CD14-positive monocyte (primary cell): Measurements from ENCODE around the gene ZSWIM3. TPM values are rescaled to one million over a fixed set of nuclear protein-coding genes. Genes with fewer than 3 reads are reported as not detected.

Experiments
- DNase-seq, 3 donors: peaks; one replicate each; pipeline ENCODE4 v3.0.0-alpha.2; 2011 to 2022
- H2AFZ ChIP-seq: 2 replicates; pipeline ENCODE4 v1.6.0; 2012; ENCODE audit warnings: mild to moderate bottlenecking, low read depth, low read length, inconsistent platforms; ENCODE audit not compliant: insufficient read depth, poor library complexity, severe bottlenecking
- H3K27ac ChIP-seq, 2 donors: 1 replicate in 1 of 2; 2 replicates in 1 of 2; pipeline ENCODE4 v1.5.1; 2012 to 2013; ENCODE audit warnings: low read length in 2 of 2, control low read depth in 1 of 2, inconsistent platforms in 1 of 2, low read depth in 1 of 2, mild to moderate bottlenecking in 1 of 2
- H3K27me3 ChIP-seq, 2 donors: one replicate each; pipeline versions ENCODE4 v1.6.0 to v1.6.1; 2011 to 2013; ENCODE audit warnings: low read length in 2 of 2; ENCODE audit not compliant: control insufficient read depth in 2 of 2, insufficient read depth in 2 of 2
- H3K36me3 ChIP-seq, 2 donors: replicated peaks in 1 of 2; 1 replicate in 1 of 2; 2 replicates in 1 of 2; pipeline versions ENCODE4 v1.5.1 to v1.6.1; 2012 to 2013; ENCODE audit warnings: low read length in 2 of 2, control low read depth in 1 of 2, inconsistent platforms in 1 of 2, mild to moderate bottlenecking in 1 of 2; ENCODE audit not compliant: insufficient read depth in 2 of 2, control insufficient read depth in 1 of 2
- H3K4me1 ChIP-seq, 2 donors: 1 replicate in 1 of 2; 2 replicates in 1 of 2; pipeline versions ENCODE4 v1.5.1 to v1.6.1; 2012 to 2013; ENCODE audit warnings: low read length in 2 of 2, control low read depth in 1 of 2, inconsistent platforms in 1 of 2, mild to moderate bottlenecking in 1 of 2, moderate library complexity in 1 of 2; ENCODE audit not compliant: insufficient read depth in 2 of 2, control insufficient read depth in 1 of 2
- H3K4me2 ChIP-seq: replicated peaks from 2 replicates; pipeline ENCODE3; 2012; ENCODE audit warnings: low read length, moderate library complexity, mild to moderate bottlenecking; ENCODE audit not compliant: poor library complexity, severe bottlenecking; ENCODE audit errors: extremely low read depth
- H3K4me3 ChIP-seq, 3 experiments: fragments of 200-600 bp in 1 of 3; sonication (generic) in 1 of 3; replicated peaks in 1 of 3; 1 replicate in 2 of 3; 2 replicates in 1 of 3; pipeline ENCODE4 v1.5.1; 2011 to 2013; ENCODE audit warnings: low read length in 3 of 3, mild to moderate bottlenecking in 3 of 3, control low read depth in 2 of 3, low read depth in 2 of 3, inconsistent platforms in 1 of 3, moderate library complexity in 1 of 3
- H3K79me2 ChIP-seq: 2 replicates; pipeline ENCODE4 v1.6.0; 2012; ENCODE audit warnings: mild to moderate bottlenecking, control low read depth, inconsistent platforms, low read length, moderate library complexity; ENCODE audit not compliant: insufficient read depth
- H3K9ac ChIP-seq: 2 replicates; pipeline ENCODE4 v1.6.0; 2017; ENCODE audit warnings: low read length, mild to moderate bottlenecking; ENCODE audit not compliant: insufficient read depth, poor library complexity, severe bottlenecking
- H3K9me3 ChIP-seq, 2 donors: replicated peaks in 1 of 2; 1 replicate in 1 of 2; 2 replicates in 1 of 2; pipeline versions ENCODE4 v1.5.1 to v1.6.1; 2012 to 2013; ENCODE audit warnings: low read length in 2 of 2, control low read depth in 1 of 2; ENCODE audit not compliant: control insufficient read depth in 1 of 2, insufficient read depth in 1 of 2
- H4K20me1 ChIP-seq: 2 replicates; pipeline ENCODE4 v1.6.0; 2012; ENCODE audit warnings: mild to moderate bottlenecking, low read length, control low read depth, moderate library complexity; ENCODE audit not compliant: insufficient read depth
- H3K27ac Mint-ChIP-seq, 7 donors: one replicate each; pipeline ENCODE4 v1.8.0; 2020; ENCODE audit warnings: mild to moderate bottlenecking in 7 of 7, mixed read lengths in 7 of 7, moderate library complexity in 6 of 7, inconsistent platforms in 2 of 7
- H3K27me3 Mint-ChIP-seq, 3 donors: one replicate each; pipeline ENCODE4 v1.8.0; 2021 to 2022; ENCODE audit warnings: low read depth in 3 of 3, mild to moderate bottlenecking in 3 of 3, mixed read lengths in 3 of 3, moderate library complexity in 3 of 3, inconsistent platforms in 1 of 3
- H3K36me3 Mint-ChIP-seq, 2 donors: one replicate each; pipeline ENCODE4 v1.8.0; 2020; ENCODE audit warnings: mixed read lengths in 2 of 2, inconsistent platforms in 1 of 2, mild to moderate bottlenecking in 1 of 2
- H3K4me1 Mint-ChIP-seq: one replicate; pipeline ENCODE4 v1.8.0; 2020; ENCODE audit warnings: mild to moderate bottlenecking, mixed read lengths
- H3K4me3 Mint-ChIP-seq, 2 donors: one replicate each; pipeline ENCODE4 v1.8.0; 2020; ENCODE audit warnings: mild to moderate bottlenecking in 2 of 2, mixed read lengths in 2 of 2, moderate library complexity in 1 of 2
- H3K9me3 Mint-ChIP-seq, 7 donors: one replicate each; pipeline ENCODE4 v1.8.0; 2020 to 2022; ENCODE audit warnings: mixed read lengths in 7 of 7, mild to moderate bottlenecking in 6 of 7, moderate library complexity in 6 of 7, inconsistent platforms in 2 of 7
- WGBS: methylation state at CpG from one replicate; pipeline ENCODE4 v1.1.5; 2013; ENCODE audit warnings: missing lambda C conversion rate; ENCODE audit not compliant: insufficient coverage; 5-methylcytosine and 5-hydroxymethylcytosine counted together
- intact Hi-C, 2 donors: fragments of 100-400 bp; cut with micrococcal nuclease; formaldehyde crosslinking; loops; one replicate each; pipeline versions ENCODE4 v1.15.0 to v1.15.1; 2023
- polyA plus RNA-seq, 3 donors: library from polyadenylated mRNA; depleted of rRNA in 1 of 3; unstranded in 2 of 3; stranded (reverse) in 1 of 3; fragments of 300-500 nt in 2 of 3; fragments of >200 nt in 1 of 3; fragmentation: Illumina TruSeq in 2 of 3; gene quantifications; 1 replicate in 2 of 3; 2 replicates in 1 of 3; pipeline ENCODE4 v1.2.3, GENCODE V29; 2012 to 2021
- TF ChIP-seq, protein P1 (sequence below): fragments of 200-600 bp; IDR thresholded peaks from one replicate; pipeline ENCODE4 v1.8.0; 2022; ENCODE audit warnings: antibody characterized with exemption, mild to moderate bottlenecking

The ZSWIM3 gene
- polyA plus RNA-seq, 3 donors = 0.29 to 1.5 (median 0.64) TPM

DNA sequence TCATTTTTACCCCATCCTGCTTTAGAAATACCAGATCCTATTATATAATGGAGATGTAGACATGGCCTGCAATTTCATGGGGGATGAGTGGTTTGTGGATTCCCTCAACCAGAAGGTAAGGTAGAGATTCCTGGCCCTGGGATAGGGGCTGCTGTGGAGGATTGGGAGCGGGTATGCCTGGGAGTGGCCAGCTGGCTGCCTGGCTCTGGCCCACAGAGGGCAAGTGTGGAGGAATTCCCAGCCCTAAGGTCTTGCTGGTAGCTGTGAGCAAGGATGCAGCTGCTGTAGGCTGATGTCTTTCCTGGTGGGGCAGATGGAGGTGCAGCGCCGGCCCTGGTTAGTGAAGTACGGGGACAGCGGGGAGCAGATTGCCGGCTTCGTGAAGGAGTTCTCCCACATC, 40.3 kb downstream of the ZSWIM3 start:
- H3K4me1 Mint-ChIP-seq = peaks cover 14% of the 10 kb centered on the region
- Histone ChIP-seq H3K36me3 (peaks cover 57 to 66% of the 10 kb centered on the region in 2 donors), H3K27ac (no peak overlapping the region), H3K79me2 (peaks cover 26% of the 10 kb centered on the region), H3K4me3 (no peak overlapping the region), H2AFZ (no peak overlapping the region), H3K4me2 (no peak overlapping the region), H3K9me3 (no peaks in the 10 kb centered on the region), H3K9ac (no peak overlapping the region), H3K4me1 (peaks cover 12 to 16% of the 10 kb centered on the region in 2 donors), H4K20me1 (peaks cover 44% of the 10 kb centered on the region), H3K27me3 (no peaks in the 10 kb centered on the region)
- H3K4me3 Mint-ChIP-seq = no peak overlapping the region
- peaks cover 0 to 3% (median 0%) of the 10 kb centered on the region in 7 donors for H3K9me3 Mint-ChIP-seq
- peaks cover 57 to 69% of the 10 kb centered on the region in 2 donors for H3K36me3 Mint-ChIP-seq
- no peaks in the 10 kb centered on the region for H3K27me3 Mint-ChIP-seq
- DNase-seq = no peak
- intact Hi-C loops = no loop called here
- H3K27ac Mint-ChIP-seq = peak overlapping the region in 3 of 7 donors; percentile 28 to 46 (median 35)
- 96% methylated on average over 7 of the region's 7 CpGs for WGBS
- TF ChIP-seq, protein P1, sequence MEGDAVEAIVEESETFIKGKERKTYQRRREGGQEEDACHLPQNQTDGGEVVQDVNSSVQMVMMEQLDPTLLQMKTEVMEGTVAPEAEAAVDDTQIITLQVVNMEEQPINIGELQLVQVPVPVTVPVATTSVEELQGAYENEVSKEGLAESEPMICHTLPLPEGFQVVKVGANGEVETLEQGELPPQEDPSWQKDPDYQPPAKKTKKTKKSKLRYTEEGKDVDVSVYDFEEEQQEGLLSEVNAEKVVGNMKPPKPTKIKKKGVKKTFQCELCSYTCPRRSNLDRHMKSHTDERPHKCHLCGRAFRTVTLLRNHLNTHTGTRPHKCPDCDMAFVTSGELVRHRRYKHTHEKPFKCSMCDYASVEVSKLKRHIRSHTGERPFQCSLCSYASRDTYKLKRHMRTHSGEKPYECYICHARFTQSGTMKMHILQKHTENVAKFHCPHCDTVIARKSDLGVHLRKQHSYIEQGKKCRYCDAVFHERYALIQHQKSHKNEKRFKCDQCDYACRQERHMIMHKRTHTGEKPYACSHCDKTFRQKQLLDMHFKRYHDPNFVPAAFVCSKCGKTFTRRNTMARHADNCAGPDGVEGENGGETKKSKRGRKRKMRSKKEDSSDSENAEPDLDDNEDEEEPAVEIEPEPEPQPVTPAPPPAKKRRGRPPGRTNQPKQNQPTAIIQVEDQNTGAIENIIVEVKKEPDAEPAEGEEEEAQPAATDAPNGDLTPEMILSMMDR = no peak

DNA sequence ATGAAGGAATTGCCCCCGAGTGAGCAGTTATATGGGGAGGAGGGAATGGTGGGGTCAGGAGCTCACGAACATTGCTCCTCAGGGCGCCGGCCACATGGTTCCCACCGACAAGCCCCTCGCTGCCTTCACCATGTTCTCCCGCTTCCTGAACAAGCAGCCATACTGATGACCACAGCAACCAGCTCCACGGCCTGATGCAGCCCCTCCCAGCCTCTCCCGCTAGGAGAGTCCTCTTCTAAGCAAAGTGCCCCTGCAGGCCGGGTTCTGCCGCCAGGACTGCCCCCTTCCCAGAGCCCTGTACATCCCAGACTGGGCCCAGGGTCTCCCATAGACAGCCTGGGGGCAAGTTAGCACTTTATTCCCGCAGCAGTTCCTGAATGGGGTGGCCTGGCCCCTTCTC, 40.9 kb downstream of the ZSWIM3 start:
- intact Hi-C loops = no loop called here
- no peaks in the 10 kb centered on the region for H3K9me3 ChIP-seq
- H3K36me3 Mint-ChIP-seq = peaks cover 54 to 67% of the 10 kb centered on the region in 2 donors
- DNase-seq = no peak
- no peak overlapping the region for H3K4me3 Mint-ChIP-seq
- H3K4me2 ChIP-seq = no peak overlapping the region
- H3K79me2 ChIP-seq = peaks cover 20% of the 10 kb centered on the region
- peaks cover 38% of the 10 kb centered on the region for H4K20me1 ChIP-seq
- peaks cover 57 to 60% of the 10 kb centered on the region in 2 donors for H3K36me3 ChIP-seq
- no peak overlapping the region for H3K27ac ChIP-seq
- peaks cover 0 to 3% (median 0%) of the 10 kb centered on the region in 7 donors for H3K9me3 Mint-ChIP-seq
- peaks cover 6 to 10% of the 10 kb centered on the region in 2 donors for H3K4me1 ChIP-seq
- no peaks in the 10 kb centered on the region for H3K27me3 ChIP-seq
- no peak overlapping the region for H3K4me3 ChIP-seq
- H3K27me3 Mint-ChIP-seq = no peaks in the 10 kb centered on the region
- no peak overlapping the region for H3K9ac ChIP-seq
- TF ChIP-seq, protein P1 = no peak
- peaks cover 8% of the 10 kb centered on the region for H3K4me1 Mint-ChIP-seq
- no peak overlapping the region for H2AFZ ChIP-seq
- WGBS = 94% methylated on average over 11 of the region's 12 CpGs
- peak overlapping the region in 1 of 7 donors; percentile 46 for H3K27ac Mint-ChIP-seq
